HG03558 (cell line): ENCODE data around the gene TAOK2.

ENCODE experiments used
- ATAC-seq: cut with Tn5 transposase; IDR thresholded peaks from one replicate; pipeline ENCODE4 v1.9.1; 2021; ENCODE audit warnings: moderate number of reproducible peaks; ENCODE audit not compliant: unreplicated experiment; ENCODE audit errors: extremely low read depth

The TAOK2 gene

GRCh38 chr16:29962344-29962994, 11.2 kb upstream of the TAOK2 start:
- ATAC-seq = no peak

GRCh38 chr16:29963021-29963743, 10.5 kb upstream of the TAOK2 start:
- ATAC-seq = no peak

GRCh38 chr16:29968205-29968604, 5.5 kb upstream of the TAOK2 start:
- no peak for ATAC-seq

- no peak for ATAC-seq
Measured at GRCh38 chr16:29971304-29971703, 2.4 kb upstream of the TAOK2 start.

DNA sequence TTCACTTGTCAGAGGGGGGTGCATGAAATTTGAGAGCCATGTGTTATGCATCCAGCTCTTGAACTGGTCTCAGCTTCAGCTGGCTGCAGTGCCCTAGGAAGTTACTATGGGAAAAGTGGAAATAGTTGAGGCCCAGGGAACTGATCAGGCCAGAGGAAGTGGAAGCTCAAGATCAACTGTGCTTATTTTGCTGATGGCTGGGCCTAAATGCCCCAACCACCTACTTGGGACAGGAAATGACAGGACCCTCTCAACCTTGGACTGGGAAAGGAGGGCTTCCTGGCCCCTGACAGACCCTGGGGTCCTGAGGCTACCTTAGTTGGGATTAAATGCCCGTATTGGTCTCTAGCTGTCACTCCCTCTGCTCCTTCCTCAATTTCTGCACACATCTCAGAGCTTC, 1.2 kb upstream of the TAOK2 start:
- ATAC-seq = no peak

DNA sequence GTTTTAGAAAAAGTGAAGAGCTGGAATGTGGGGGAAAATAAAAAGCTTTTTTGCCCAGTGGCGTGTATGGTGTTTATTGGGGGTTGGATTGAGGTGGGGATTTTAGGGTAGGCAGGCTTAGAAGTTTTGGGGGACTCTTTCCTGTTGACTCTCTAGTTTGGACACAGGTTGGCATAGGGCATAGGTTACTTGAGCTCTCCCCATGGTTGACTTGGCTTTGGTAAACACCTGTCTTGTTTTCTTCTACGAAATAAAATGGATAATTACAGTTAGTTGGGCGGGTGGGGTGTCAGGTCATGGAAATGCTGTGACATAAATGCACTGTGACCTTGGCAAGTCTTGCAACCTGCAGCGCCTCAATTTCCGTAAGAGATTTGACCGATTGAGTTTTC, 680 bp upstream of the TAOK2 start:
- no peak for ATAC-seq

DNA sequence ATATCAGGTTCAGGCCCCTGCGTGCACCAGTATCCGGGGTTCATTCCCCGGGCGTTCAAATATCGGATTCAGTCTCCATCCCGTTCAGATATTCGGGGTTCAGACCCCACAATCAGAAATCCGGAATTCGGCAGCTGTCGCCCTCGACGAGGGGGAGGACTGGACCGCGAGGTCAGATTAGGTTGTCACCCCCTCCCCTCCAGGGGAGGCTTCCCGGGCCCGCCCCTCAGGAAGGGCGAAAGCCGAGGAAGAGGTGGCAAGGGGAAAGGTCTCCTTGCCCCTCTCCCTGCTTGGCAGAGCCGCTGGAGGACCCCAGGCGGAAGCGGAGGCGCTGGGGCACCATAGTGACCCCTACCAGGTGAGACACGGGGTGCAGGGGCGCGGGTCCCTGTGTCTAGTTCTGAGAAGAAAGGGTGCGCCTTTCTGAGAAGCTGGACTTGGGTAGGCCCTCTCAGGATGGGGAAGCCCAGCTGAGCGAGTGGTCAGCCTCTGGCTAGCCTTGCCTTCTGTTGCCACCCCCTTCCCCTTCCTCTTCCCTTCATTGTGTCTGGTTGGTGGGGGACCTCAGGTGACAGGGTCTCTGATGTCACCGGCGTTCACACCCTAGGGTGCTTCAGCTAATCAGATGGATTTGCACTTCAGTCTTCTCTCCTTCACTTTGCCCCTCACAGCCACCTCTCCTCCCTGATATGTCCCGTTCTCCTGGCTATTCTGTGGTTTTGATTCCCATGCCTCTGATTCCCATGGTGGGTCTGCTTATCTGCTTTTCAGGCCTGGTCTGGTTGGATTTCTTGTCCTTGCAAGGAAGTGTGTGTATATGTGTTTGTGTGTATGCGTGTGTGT, 844 bp downstream of the TAOK2 start:
- ATAC-seq = no peak

- ATAC-seq = no peak
Measured at GRCh38 chr16:29975134-29975538, 1.5 kb downstream of the TAOK2 start.

DNA sequence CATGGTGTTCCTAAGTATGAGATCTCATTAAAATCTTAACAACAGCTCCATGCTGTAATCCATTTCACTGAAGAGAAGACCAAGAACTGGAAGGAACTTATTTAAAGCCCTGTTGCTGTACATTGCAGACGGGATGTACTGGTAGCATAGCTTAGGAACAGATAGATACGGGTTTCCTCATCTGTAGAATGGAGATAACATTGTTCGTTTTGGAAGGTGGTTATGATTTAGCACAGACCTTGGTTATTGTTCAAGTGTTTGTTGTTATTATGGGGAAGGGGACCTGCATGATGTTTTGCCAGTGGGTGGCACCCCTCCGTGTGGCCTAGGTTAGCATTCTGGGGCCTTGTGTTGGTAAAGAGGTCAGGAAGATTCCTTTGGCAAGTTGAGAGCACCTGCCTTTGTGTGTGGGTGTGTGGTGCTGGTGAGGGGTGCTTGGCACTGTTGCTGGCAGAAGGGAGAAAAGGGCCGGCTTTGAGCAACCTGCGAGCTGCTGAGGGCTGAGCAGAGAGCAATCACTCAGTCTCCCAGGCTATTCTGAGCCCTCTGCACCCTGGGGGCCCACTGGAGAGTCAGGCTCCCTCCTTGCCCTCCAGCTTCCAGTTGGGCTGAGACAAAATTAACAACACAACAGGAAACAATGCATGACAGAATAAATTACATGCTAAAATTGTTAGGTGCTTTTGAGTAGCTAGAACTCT, 2.3 kb downstream of the TAOK2 start:
- no peak for ATAC-seq

GRCh38 chr16:29977063-29977825, 3.6 kb downstream of the TAOK2 start:
- ATAC-seq = no peak

GRCh38 chr16:29978081-29978480, 4.4 kb downstream of the TAOK2 start:
- ATAC-seq = no peak

DNA sequence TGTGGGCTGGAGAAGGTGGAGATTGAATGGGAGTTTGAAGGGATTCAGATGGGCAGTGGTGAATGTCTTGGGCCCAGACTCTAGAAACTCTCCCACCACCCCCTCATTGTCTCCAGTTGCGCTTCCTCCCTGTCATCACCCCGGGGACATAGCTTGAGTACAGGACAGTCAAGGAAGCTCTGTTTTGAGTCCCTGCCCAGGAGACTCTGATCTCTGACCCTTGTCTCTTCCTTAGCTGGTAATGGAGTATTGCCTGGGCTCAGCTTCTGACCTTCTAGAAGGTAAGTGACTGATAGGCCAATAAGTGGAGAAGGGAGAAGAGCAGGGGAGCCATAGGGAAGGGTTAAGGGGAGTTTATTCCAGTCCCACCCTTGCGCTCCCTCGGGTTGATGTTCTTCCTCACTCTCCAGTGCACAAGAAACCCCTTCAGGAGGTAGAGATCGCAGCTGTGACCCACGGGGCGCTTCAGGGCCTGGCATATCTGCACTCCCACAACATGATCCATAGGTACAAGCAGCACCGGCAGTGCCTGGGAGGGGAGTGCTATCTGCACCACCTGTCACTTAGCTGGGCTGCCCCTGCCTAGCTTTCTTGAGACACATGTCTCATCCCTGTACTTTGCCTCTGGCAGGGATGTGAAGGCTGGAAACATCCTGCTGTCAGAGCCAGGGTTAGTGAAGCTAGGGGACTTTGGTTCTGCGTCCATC, 5.0 kb downstream of the TAOK2 start:
- no peak for ATAC-seq

- no peak for ATAC-seq
Measured at GRCh38 chr16:29982560-29983419, 9.1 kb downstream of the TAOK2 start.

- no peak for ATAC-seq
Measured at GRCh38 chr16:29983420-29984136, 9.9 kb downstream of the TAOK2 start.

- no peak for ATAC-seq
Measured at GRCh38 chr16:29984137-29984763, 10.6 kb downstream of the TAOK2 start.

DNA sequence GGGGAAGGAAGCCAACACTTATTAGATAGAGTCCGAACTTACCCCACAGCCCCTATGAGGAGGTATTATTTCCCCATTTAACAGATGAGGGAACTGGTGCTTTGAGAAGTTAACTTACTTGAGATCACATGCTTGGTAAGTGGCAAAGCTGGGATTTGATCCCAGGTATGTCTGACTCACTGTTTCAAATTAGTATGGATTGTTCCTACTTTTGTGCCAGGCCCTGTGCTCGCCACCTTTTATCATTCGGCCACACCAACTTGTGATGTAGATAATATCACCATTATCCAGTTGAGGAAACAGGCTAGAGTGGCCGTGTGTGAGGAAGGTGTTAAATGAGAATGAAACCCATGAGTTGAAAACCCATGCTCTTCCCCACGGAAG, 11.1 kb downstream of the TAOK2 start:
- no peak for ATAC-seq

GRCh38 chr16:29985271-29985811, 11.7 kb downstream of the TAOK2 start:
- ATAC-seq = no peak
